Activated B cell treated with CpG ODN at 0.5 μM for 24 hours (primary cell): ENCODE data around the gene GLMP. TPM values are rescaled to one million over a fixed set of nuclear protein-coding genes. Genes with fewer than 3 reads are reported as not detected.

ENCODE experiments used
- ATAC-seq: fragments of 200-7000 bp; cut with Tn5 transposase; one replicate; pipeline ENCODE4 v1.10.0; 2021; ENCODE audit warnings: low read depth, mild to moderate bottlenecking, moderate library complexity
- CTCF ChIA-PET: fragments of 350-600 bp; sonication (Branson Sonifier 250); formaldehyde crosslinking; loops from one replicate; lab custom pipeline; 2021; ENCODE audit warnings: antibody characterized with exemption; lab: Charles Lee
- POLR2A ChIA-PET: fragments of 350-600 bp; sonication (Branson Sonifier 250); formaldehyde crosslinking; loops from one replicate; lab custom pipeline; 2021; ENCODE audit warnings: antibody characterized with exemption; lab: Charles Lee
- DNase-seq: peaks from one replicate; pipeline ENCODE4 v3.0.0; 2022
- H3K27ac Mint-ChIP-seq: one replicate; pipeline ENCODE4 v1.8.0; 2020; ENCODE audit warnings: mixed read lengths
- H3K27me3 Mint-ChIP-seq: one replicate; pipeline ENCODE4 v1.8.0; 2021; ENCODE audit warnings: mixed read lengths
- H3K36me3 Mint-ChIP-seq: one replicate; pipeline ENCODE4 v1.8.0; 2021; ENCODE audit warnings: low read depth, mixed read lengths
- H3K4me1 Mint-ChIP-seq: one replicate; pipeline ENCODE4 v1.8.0; 2021; ENCODE audit warnings: mixed read lengths
- H3K4me3 Mint-ChIP-seq: one replicate; pipeline ENCODE4 v1.8.0; 2020; ENCODE audit warnings: mild to moderate bottlenecking, mixed read lengths
- H3K9me3 Mint-ChIP-seq: one replicate; pipeline ENCODE4 v1.8.0; 2020; ENCODE audit warnings: mixed read lengths
- intact Hi-C: fragments of 100-400 bp; cut with micrococcal nuclease; formaldehyde crosslinking; loops from one replicate; pipeline ENCODE4 v1.15.1; 2024
- total RNA-seq: library from RNA; stranded (reverse); gene quantifications from 2 replicates; pipeline ENCODE4 v1.2.3, GENCODE V29; 2022
- TF ChIP-seq, protein P1 (sequence below): fragments of 200-600 bp; IDR thresholded peaks from one replicate; pipeline ENCODE4 v1.8.0; 2022; ENCODE audit warnings: antibody characterized with exemption, mild to moderate bottlenecking

Gene GLMP
- total RNA-seq, 1 donor from 2014 or later, result 15.9 TPM

DNA sequence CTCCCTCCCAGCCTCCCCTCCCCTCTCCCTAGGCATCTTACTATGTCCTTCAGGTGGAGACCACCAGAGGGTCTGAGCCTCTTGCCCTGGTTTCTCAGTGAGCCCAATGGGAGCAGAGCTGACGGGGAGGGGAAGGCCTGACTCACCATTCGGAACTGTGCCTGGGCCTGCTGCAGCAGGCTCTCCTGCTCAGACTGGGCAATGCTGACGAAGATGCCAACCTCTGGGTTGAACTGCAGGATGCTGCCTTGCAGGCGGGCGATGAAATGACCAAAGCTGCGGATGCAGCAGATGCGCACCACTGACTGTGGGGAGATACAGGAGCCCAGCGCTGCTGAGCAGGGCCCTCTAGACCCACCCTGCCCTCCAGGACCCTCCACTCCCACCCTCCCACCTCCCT is 36.6 kb downstream of the GLMP start:
- no peaks in the 10 kb centered on the region for H3K4me1 Mint-ChIP-seq
- no peaks in the 10 kb centered on the region for H3K9me3 Mint-ChIP-seq
- ChIA-PET CTCF (no interaction called here), POLR2A (interaction anchor here (0.5 kb wide), 1 partner anchor 803 kb away, joined by 3 read pairs; no protein-coding TSS in a partner anchor)
- intact Hi-C loops, result no loop called here
- no peak overlapping the region for H3K27ac Mint-ChIP-seq
- ATAC-seq (no peak), DNase-seq (no peak)
- no peak overlapping the region for H3K4me3 Mint-ChIP-seq
- H3K36me3 Mint-ChIP-seq, result peaks cover 79% of the 10 kb centered on the region
- TF ChIP-seq, protein P1, sequence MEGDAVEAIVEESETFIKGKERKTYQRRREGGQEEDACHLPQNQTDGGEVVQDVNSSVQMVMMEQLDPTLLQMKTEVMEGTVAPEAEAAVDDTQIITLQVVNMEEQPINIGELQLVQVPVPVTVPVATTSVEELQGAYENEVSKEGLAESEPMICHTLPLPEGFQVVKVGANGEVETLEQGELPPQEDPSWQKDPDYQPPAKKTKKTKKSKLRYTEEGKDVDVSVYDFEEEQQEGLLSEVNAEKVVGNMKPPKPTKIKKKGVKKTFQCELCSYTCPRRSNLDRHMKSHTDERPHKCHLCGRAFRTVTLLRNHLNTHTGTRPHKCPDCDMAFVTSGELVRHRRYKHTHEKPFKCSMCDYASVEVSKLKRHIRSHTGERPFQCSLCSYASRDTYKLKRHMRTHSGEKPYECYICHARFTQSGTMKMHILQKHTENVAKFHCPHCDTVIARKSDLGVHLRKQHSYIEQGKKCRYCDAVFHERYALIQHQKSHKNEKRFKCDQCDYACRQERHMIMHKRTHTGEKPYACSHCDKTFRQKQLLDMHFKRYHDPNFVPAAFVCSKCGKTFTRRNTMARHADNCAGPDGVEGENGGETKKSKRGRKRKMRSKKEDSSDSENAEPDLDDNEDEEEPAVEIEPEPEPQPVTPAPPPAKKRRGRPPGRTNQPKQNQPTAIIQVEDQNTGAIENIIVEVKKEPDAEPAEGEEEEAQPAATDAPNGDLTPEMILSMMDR, result no peak
- no peaks in the 10 kb centered on the region for H3K27me3 Mint-ChIP-seq

DNA sequence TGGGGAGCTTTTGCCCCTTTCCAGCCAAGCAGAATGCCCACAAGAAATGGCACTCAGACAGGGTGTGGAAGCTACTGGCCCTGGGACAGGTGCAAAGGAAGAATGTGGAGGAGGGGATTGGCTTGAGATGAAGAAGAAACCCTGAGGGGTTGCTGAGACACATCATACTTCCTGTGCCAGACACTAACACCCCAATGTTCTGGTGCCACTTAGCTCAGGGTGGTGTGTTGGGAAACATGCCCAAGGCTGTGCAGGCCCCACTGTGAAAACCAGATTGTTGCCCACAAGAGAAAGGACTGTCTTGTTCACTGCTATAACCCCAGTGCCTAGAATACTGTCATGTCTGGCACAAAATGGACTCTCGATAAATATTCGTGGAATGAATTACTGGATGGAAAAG is 37.8 kb downstream of the GLMP start:
- TF ChIP-seq, protein P1, result no peak
- DNase-seq (no peak), ATAC-seq (no peak)
- Mint-ChIP-seq H3K9me3 (no peaks in the 10 kb centered on the region), H3K4me3 (no peak overlapping the region), H3K27ac (no peak overlapping the region), H3K27me3 (no peaks in the 10 kb centered on the region), H3K36me3 (peaks cover 79% of the 10 kb centered on the region), H3K4me1 (no peaks in the 10 kb centered on the region)
- POLR2A ChIA-PET, result interaction anchor here (0.6 kb wide), 1 partner anchor 40 kb away, joined by 3 read pairs; no protein-coding TSS in a partner anchor
- CTCF ChIA-PET, result interaction anchor here (0.7 kb wide), 1 partner anchor 61 kb away, joined by 3 read pairs; no protein-coding TSS in a partner anchor
- intact Hi-C loops, result no loop called here

DNA sequence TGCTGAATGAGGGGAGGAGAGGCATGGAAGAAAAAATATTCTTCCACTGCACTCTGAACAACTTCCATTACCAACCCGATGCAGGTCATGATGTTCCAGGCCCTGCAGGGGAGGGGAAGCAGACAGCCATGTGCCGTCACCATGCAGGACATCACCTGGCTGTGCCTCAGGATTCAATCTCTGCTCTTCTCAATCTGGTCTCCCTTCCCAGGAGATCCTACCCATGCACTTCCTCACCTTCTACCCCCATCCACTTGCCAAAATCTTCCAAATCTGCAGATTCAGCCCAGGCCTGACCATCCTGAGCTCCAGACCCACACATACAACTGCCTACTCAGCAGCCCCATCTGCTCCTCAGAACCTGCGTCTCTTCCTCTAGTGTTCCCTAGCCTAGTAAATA is 41.8 kb downstream of the GLMP start:
- no peaks in the 10 kb centered on the region for H3K27me3 Mint-ChIP-seq
- H3K4me3 Mint-ChIP-seq, result no peak overlapping the region
- TF ChIP-seq, protein P1, result no peak
- intact Hi-C loops, result no loop called here
- H3K36me3 Mint-ChIP-seq, result peaks cover 77% of the 10 kb centered on the region
- no peak for ATAC-seq
- CTCF ChIA-PET, result no interaction called here
- POLR2A ChIA-PET, result no interaction called here
- H3K9me3 Mint-ChIP-seq, result no peaks in the 10 kb centered on the region
- H3K4me1 Mint-ChIP-seq, result no peaks in the 10 kb centered on the region
- H3K27ac Mint-ChIP-seq, result no peak overlapping the region
- no peak for DNase-seq

DNA sequence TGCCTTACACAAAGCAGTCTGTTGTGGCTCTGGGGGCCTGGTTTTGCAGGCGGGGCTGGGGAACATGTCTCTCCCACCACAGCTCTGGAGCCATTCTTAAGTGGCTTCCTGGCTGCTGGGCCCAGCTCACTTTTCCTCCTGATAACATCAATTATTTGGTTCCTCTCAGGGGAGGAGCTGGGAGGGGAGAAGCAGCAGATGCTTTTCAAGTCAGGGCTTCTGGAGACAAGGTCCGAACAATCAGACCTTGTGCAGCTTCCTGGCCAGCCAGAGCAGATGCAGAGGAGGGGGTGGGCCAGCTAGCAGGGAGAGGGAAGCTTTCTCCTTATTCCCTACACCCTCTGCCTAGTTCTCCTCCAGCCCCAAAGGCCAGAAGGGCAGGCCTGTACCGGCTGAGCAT is 44.0 kb downstream of the GLMP start:
- ChIA-PET POLR2A (no interaction called here), CTCF (no interaction called here)
- Mint-ChIP-seq H3K27me3 (no peaks in the 10 kb centered on the region), H3K4me3 (no peak overlapping the region), H3K4me1 (no peaks in the 10 kb centered on the region), H3K36me3 (peaks cover 58% of the 10 kb centered on the region), H3K9me3 (no peaks in the 10 kb centered on the region), H3K27ac (no peak overlapping the region)
- TF ChIP-seq, protein P1, result no peak
- DNase-seq (no peak), ATAC-seq (no peak)
- intact Hi-C loops, result no loop called here

DNA sequence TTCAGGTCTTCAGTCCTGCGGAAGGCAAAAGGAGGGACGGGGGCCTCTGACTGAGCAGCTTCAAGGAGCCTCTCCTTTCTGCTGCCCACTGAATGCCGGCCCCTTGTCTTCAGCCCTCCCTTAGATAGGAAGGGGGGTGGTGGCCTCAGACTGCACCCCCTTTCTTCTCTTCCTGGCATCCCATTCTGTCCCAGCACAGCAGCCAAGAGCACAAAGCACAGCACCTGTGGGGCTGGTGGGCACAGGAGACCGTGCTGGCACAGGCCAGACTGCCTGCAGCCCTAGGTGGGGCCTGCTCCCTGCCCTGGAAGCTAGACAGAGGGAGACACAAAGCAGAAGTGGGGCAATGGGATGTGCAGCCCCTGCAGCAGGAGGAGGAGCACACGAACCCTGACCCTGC is 45.9 kb downstream of the GLMP start:
- Mint-ChIP-seq H3K27ac (no peak overlapping the region), H3K9me3 (no peaks in the 10 kb centered on the region), H3K4me3 (no peak overlapping the region), H3K4me1 (peaks cover 16% of the 10 kb centered on the region), H3K27me3 (no peaks in the 10 kb centered on the region), H3K36me3 (peaks cover 51% of the 10 kb centered on the region)
- ATAC-seq, result no peak
- TF ChIP-seq, protein P1, result no peak
- CTCF ChIA-PET, result no interaction called here
- intact Hi-C loops, result no loop called here
- no peak for DNase-seq
- POLR2A ChIA-PET, result no interaction called here
